GM19043 (cell line): ENCODE measurements around the gene SYNE2.

Source experiments
- ATAC-seq: cut with Tn5 transposase; IDR thresholded peaks from one replicate; pipeline ENCODE4 v1.9.1; 2021; ENCODE audit warnings: low read depth; ENCODE audit not compliant: unreplicated experiment

The SYNE2 gene

GRCh38 chr14:64233531-64234190 is 380.9 kb downstream of the SYNE2 start:
- ATAC-seq = no peak

GRCh38 chr14:64234877-64235651 is 382.3 kb downstream of the SYNE2 start:
- peak; percentile 8 for ATAC-seq

- peak; percentile 72 for ATAC-seq
Measured at GRCh38 chr14:64235652-64236640, 383.1 kb downstream of the SYNE2 start.

- ATAC-seq = no peak
Measured at GRCh38 chr14:64238049-64238448, 385.2 kb downstream of the SYNE2 start.

GRCh38 chr14:64238631-64239030 is 385.8 kb downstream of the SYNE2 start:
- no peak for ATAC-seq

- no peak for ATAC-seq
Measured at GRCh38 chr14:64244279-64244678, 391.5 kb downstream of the SYNE2 start.

- no peak for ATAC-seq
Measured at GRCh38 chr14:64245491-64245890, 392.7 kb downstream of the SYNE2 start.

GRCh38 chr14:64246688-64247087 is 393.9 kb downstream of the SYNE2 start:
- ATAC-seq = no peak

GRCh38 chr14:64247195-64247594 is 394.4 kb downstream of the SYNE2 start:
- no peak for ATAC-seq

GRCh38 chr14:64248689-64249088 is 395.9 kb downstream of the SYNE2 start:
- no peak for ATAC-seq

- no peak for ATAC-seq
Measured at GRCh38 chr14:64249363-64249762, 396.6 kb downstream of the SYNE2 start.

GRCh38 chr14:64253672-64254071 is 400.9 kb downstream of the SYNE2 start:
- no peak for ATAC-seq

GRCh38 chr14:64255756-64256155 is 403.0 kb downstream of the SYNE2 start:
- ATAC-seq = no peak

- ATAC-seq = no peak
Measured at GRCh38 chr14:64260418-64260817, 407.6 kb downstream of the SYNE2 start.

GRCh38 chr14:64265222-64265621 is 412.4 kb downstream of the SYNE2 start:
- no peak for ATAC-seq

GRCh38 chr14:64266239-64266638 is 413.4 kb downstream of the SYNE2 start:
- ATAC-seq = no peak

GRCh38 chr14:64272019-64272418 is 419.2 kb downstream of the SYNE2 start:
- ATAC-seq = no peak
